DOHH2 (cell line): ENCODE data around the gene SPAAR.

ENCODE experiments used
- EZH2phosphoT487 ChIP-seq: fragments of 200-600 bp; sonication (generic); IDR thresholded peaks from 2 replicates; pipeline ENCODE4 v1.6.1; 2017; ENCODE audit warnings: borderline replicate concordance, mild to moderate bottlenecking, antibody characterized with exemption, low read length, moderate library complexity, mixed read lengths
- TF ChIP-seq, protein P1 (sequence below): fragments of 200-600 bp; sonication (generic); IDR thresholded peaks from one replicate; pipeline ENCODE4 v1.5.1; 2014; ENCODE audit warnings: antibody characterized with exemption, mild to moderate bottlenecking, low read depth, low read length; ENCODE audit not compliant: poor library complexity, severe bottlenecking

DNA sequence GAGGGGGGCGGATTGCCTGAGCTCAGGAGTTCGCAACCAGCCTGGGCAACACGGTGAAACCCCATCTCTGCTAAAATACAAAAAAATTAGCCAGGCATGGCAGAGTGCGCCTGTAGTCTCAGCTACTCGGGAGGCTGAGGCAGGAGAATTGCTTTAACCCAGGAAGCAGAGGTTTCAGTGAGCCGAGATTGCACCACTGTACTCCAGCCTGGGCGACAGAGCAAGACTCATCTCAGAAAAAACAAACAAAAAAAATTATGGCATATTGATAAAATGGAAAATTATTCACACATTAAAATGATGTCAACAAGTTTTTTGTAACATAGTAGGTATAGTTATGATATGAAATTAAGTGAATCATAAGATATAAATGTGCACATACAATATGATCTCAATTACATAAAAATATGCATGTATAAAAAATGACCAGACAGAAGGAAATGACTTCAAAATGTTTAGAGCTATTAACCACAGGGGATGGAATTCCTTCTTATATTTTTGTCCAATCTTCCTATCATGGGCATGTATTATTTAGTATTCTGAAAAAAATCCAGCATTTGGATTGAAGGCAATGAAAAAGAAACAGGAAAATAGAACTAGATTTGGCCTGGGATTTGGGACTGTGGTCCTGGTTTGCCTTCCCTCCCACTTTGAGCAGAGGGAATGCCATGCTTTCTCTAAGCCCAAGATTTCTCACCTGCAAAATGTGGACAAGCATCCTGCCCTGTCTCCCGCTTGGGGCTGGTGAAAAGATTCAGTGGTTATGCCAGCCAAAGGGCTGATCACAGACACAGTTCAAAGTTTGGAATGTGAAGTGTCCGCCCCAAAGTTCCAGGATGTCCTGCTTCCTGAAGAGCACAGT is 19.5 kb downstream of the SPAAR start:
- TF ChIP-seq, protein P1, sequence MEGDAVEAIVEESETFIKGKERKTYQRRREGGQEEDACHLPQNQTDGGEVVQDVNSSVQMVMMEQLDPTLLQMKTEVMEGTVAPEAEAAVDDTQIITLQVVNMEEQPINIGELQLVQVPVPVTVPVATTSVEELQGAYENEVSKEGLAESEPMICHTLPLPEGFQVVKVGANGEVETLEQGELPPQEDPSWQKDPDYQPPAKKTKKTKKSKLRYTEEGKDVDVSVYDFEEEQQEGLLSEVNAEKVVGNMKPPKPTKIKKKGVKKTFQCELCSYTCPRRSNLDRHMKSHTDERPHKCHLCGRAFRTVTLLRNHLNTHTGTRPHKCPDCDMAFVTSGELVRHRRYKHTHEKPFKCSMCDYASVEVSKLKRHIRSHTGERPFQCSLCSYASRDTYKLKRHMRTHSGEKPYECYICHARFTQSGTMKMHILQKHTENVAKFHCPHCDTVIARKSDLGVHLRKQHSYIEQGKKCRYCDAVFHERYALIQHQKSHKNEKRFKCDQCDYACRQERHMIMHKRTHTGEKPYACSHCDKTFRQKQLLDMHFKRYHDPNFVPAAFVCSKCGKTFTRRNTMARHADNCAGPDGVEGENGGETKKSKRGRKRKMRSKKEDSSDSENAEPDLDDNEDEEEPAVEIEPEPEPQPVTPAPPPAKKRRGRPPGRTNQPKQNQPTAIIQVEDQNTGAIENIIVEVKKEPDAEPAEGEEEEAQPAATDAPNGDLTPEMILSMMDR = no peak
- TF ChIP-seq EZH2phosphoT487 = no peak
